Tibial artery (tissue), 4 donors: ENCODE data around the gene MIPOL1.
A peak's percentile ranks its signal among the peaks of the same experiment; 100 is the strongest.
"Not testable (repeated sequence)": the region's sequence is repeated elsewhere in the genome, so short reads cannot be mapped to it uniquely, and the experiment has no call there.

Source experiments
- DNase-seq, 2 donors: peaks; one replicate each; pipeline ENCODE4 v3.0.0-alpha.2; 2019
- H3K27ac ChIP-seq, 2 donors: fragments of 200-600 bp; sonication (generic) in 1 of 2; 1 replicate in 1 of 2; 2 replicates in 1 of 2; pipeline ENCODE4 v1.5.1; 2018 to 2019; ENCODE audit warnings: mild to moderate bottlenecking in 1 of 2
- H3K27me3 ChIP-seq, 2 donors: fragments of 200-600 bp; sonication (generic) in 1 of 2; one replicate each; pipeline versions ENCODE4 v1.5.1 to v1.6.0; 2016 to 2019
- H3K36me3 ChIP-seq, 3 donors: fragments of 200-600 bp; sonication (generic) in 2 of 3; one replicate each; pipeline ENCODE4 v1.5.1; 2016 to 2019; ENCODE audit warnings: mild to moderate bottlenecking in 2 of 3
- H3K4me1 ChIP-seq, 4 donors: fragments of 200-600 bp; sonication (generic) in 2 of 4; 1 replicate in 3 of 4; 2 replicates in 1 of 4; pipeline ENCODE4 v1.5.1; 2016 to 2019
- H3K4me3 ChIP-seq, 2 donors: fragments of 200-600 bp; sonication (generic) in 1 of 2; 1 replicate in 1 of 2; 2 replicates in 1 of 2; pipeline ENCODE4 v1.5.1; 2018 to 2019; ENCODE audit warnings: mild to moderate bottlenecking in 2 of 2
- H3K9me3 ChIP-seq, 3 donors: fragments of 200-600 bp; sonication (generic) in 1 of 3; one replicate each; pipeline ENCODE4 v1.5.1; 2016 to 2019
- intact Hi-C: fragments of 100-400 bp; cut with DNase I; formaldehyde crosslinking; loops from one replicate; pipeline ENCODE4 v1.15.0; 2023; ENCODE audit warnings: low total_unique reads
- TF ChIP-seq, protein P1 (sequence below), 2 experiments: fragments of 200-600 bp in 1 of 2; fragments of 450-650 bp in 1 of 2; IDR thresholded peaks; one replicate each; pipeline ENCODE4 v1.5.1; 2017 to 2019; ENCODE audit warnings: antibody characterized with exemption in 2 of 2, mild to moderate bottlenecking in 1 of 2, moderate library complexity in 1 of 2

Gene MIPOL1

DNA sequence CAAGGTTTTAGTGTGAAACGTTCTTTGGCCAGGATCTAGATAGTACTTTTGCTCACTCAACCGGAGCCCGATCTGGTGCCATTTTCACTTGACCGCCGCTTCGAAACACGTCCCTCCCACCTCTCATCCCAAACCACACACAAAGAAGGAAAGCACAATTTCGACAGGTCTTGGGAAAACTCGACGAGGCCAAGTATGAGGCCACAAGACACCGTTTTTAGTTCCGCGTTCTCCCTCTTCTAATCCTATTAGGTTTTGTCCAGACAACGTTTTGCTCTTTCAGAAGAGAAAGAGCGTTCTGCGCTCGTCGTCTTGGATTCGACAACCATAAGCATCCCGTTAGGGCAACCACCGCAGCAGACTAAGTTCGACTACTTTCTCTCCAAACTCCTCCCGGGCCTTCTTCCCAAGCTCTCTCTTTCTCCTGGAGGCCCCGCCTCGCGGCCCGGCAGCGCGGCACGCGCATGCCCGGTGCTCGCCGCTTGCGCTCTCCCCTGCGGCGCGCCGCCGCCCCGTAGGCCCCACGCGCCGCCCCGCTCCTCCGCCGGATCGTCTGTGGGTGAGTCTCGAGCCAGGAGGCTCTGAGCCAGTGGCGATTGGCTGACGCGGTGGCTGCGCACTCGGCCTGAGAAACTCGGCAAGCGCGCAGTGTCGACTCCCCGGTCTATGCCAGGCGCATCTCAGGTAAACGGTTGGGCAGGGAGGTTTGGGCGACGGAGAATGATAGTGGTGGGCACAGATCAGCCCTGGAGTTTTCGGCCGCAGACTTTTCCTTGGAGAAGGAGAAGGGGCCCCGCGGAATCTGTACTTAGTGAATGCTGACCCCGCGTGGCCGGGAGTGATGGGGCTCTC lies at the start of gene MIPOL1:
TSS of gene MIPOL1 (plus strand) at position 517 of the 852 bp plus-strand sequence. CDS start 49,952 bp downstream, outside the sequence.
- Histone ChIP-seq H3K27me3 (no peaks in the 10 kb centered on the region), H3K27ac (peak within 1 kb of the TSS; percentile 80 to 84), H3K4me1 (peaks cover 0 to 11% (median 2%) of the 10 kb centered on the region in 4 donors), H3K4me3 (peak within 1 kb of the TSS; percentile 62 to 67), H3K36me3 (no peaks in the 10 kb centered on the region), H3K9me3 (no peaks in the 10 kb centered on the region)
- DNase-seq = peak; percentile 73 to 92
- TF ChIP-seq, protein P1, sequence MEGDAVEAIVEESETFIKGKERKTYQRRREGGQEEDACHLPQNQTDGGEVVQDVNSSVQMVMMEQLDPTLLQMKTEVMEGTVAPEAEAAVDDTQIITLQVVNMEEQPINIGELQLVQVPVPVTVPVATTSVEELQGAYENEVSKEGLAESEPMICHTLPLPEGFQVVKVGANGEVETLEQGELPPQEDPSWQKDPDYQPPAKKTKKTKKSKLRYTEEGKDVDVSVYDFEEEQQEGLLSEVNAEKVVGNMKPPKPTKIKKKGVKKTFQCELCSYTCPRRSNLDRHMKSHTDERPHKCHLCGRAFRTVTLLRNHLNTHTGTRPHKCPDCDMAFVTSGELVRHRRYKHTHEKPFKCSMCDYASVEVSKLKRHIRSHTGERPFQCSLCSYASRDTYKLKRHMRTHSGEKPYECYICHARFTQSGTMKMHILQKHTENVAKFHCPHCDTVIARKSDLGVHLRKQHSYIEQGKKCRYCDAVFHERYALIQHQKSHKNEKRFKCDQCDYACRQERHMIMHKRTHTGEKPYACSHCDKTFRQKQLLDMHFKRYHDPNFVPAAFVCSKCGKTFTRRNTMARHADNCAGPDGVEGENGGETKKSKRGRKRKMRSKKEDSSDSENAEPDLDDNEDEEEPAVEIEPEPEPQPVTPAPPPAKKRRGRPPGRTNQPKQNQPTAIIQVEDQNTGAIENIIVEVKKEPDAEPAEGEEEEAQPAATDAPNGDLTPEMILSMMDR (IDR thresholded peaks at IDR 0.05) = peak; percentile 14 to 21
- intact Hi-C loops = no loop called here

DNA sequence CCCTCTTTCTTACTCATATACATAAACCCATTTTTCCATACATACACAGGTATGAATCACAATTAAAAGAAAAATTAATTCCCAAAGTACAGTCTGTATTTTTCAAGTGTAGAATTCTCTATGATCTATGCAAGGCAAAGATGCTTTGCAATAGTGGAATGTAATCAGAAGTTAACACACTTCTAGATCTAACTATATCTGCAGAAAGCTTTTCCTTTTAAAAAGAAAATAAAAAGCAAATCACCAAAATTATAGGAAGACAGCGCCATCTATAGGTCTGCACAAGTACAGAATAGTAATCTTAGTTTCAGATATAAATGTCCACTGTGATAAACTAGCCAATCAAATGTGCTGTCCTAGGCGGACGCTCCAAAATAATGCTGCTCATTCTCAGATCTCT lies 47.3 kb upstream of the MIPOL1 start:
- H3K9me3 ChIP-seq = peaks cover 0 to 9% (median 0%) of the 10 kb centered on the region in 3 donors
- peaks cover 0 to 4% of the 10 kb centered on the region in 2 donors for H3K27me3 ChIP-seq
- H3K4me1 ChIP-seq = no peaks in the 10 kb centered on the region
- DNase-seq = no peak
- intact Hi-C loops = loop anchor here (2.0 kb wide), 1 partner anchor 598 kb away; no protein-coding TSS in a partner anchor
- H3K36me3 ChIP-seq = no peaks in the 10 kb centered on the region
- H3K4me3 ChIP-seq = no peak overlapping the region
- TF ChIP-seq, protein P1 (IDR thresholded peaks at IDR 0.05) = peak; percentile 62 to 69
- H3K27ac ChIP-seq = no peak overlapping the region

- no peaks in the 10 kb centered on the region for H3K36me3 ChIP-seq
- TF ChIP-seq, protein P1 (IDR thresholded peaks at IDR 0.05) = no peak
- H3K27ac ChIP-seq = no peak overlapping the region
- intact Hi-C loops = no loop called here
- peaks cover 0 to 14% (median 0%) of the 10 kb centered on the region in 3 donors for H3K9me3 ChIP-seq
- H3K27me3 ChIP-seq = peaks cover 0 to 7% of the 10 kb centered on the region in 2 donors
- no peak overlapping the region for H3K4me3 ChIP-seq
- no peaks in the 10 kb centered on the region for H3K4me1 ChIP-seq
- no peak for DNase-seq
Observed at GRCh38 chr14:37153005-37153404, 44.7 kb upstream of the MIPOL1 start.

- no peak overlapping the region for H3K4me3 ChIP-seq
- peaks cover 0 to 7% of the 10 kb centered on the region in 2 donors for H3K27me3 ChIP-seq
- intact Hi-C loops = no loop called here
- H3K4me1 ChIP-seq = no peaks in the 10 kb centered on the region
- no peak overlapping the region for H3K27ac ChIP-seq
- H3K36me3 ChIP-seq = no peaks in the 10 kb centered on the region
- no peak for DNase-seq
- TF ChIP-seq, protein P1 (IDR thresholded peaks at IDR 0.05) = no peak
- H3K9me3 ChIP-seq = peaks cover 0 to 14% (median 0%) of the 10 kb centered on the region in 3 donors
Observed at GRCh38 chr14:37153483-37153882, 44.3 kb upstream of the MIPOL1 start.

DNA sequence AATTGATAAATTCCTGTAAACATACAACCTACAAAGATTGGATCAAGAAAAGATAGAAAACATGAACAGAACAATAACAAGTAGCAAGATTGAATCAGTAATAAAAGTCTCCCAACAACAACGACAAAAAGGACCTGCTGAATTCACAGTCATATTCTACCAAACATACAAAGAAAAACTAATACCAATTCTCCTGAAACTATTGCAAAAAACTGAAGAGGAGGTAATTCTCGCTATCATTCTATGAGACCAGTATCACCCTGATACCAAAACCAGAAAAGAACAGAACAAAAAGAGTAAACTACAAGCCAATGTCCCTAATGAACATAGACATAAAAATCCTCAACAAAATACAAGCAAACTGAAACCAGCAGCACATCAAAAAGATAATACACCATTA lies 39.8 kb upstream of the MIPOL1 start:
- H3K36me3 ChIP-seq = no peaks in the 10 kb centered on the region
- TF ChIP-seq, protein P1 (IDR thresholded peaks at IDR 0.05) = no peak
- intact Hi-C loops = no loop called here

GRCh38 chr14:37162307-37162706 lies 35.4 kb upstream of the MIPOL1 start:
- H3K4me1 ChIP-seq, intact Hi-C loops, H3K27ac ChIP-seq, H3K9me3 ChIP-seq, H3K4me3 ChIP-seq, DNase-seq, H3K27me3 ChIP-seq, H3K36me3 ChIP-seq: not testable (repeated sequence)

More for the DNA sequence above, 39.8 kb upstream of the MIPOL1 start:
- peaks cover 0 to 7% of the 10 kb centered on the region in 2 donors for H3K27me3 ChIP-seq
- H3K4me3 ChIP-seq = no peak overlapping the region
- H3K27ac ChIP-seq = no peak overlapping the region
- peaks cover 0 to 14% (median 0%) of the 10 kb centered on the region in 3 donors for H3K9me3 ChIP-seq
- no peaks in the 10 kb centered on the region for H3K4me1 ChIP-seq
- DNase-seq = no peak
